ENCODE results near the gene SPINK4. TPM values are rescaled to one million over a fixed set of nuclear protein-coding genes. Genes with fewer than 3 reads are reported as not detected.

Gene SPINK4
- total RNA-seq, 2 experiments from 2014 or later = not detected

DNA sequence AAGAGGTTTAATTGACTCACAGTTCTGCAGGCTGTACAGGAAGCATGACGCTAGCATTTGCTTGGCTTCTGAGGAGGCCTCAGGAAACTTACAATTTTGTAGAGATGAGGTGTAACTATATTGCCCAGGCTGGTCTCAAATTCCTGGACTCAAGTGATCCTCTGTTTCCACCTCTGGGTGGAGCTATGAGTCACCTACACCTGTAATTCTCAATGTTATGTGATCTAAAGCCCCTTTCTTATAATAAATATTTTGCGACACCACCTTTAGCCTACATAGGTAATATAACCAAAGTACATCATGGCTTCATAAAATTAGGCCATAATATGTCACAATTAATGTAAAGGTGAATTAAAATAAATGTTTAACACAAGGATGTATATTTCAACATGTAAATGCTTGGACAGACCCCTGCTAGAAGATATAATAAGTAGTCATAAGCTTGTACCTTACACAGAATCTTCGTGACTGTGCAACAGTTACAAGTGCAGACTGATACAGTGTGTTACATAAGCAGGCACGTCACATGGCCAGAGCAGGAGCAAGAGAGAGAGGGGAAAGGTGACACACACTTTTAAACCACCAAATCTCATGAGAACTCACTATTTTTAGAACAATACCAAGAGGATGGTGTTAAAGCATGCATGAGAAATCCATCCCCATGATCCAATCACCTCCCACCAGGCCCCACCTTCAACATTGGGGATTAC lies 29.8 kb upstream of the SPINK4 start:
- H3K27ac ChIP-seq (ENCODE audit: low read depth in 1 of 2, low read length in 2 of 2) = no peak overlapping the region
- H3K9me3 ChIP-seq (ENCODE audit: control insufficient read depth in 1 of 2, insufficient read depth in 1 of 2, low read length in 2 of 2) = no peaks in the 10 kb centered on the region
- Mint-ChIP-seq H3K36me3 (ENCODE audit: low read depth) (no peaks in the 10 kb centered on the region), H3K9me3 (no peaks in the 10 kb centered on the region), H3K4me1 (ENCODE audit: low read depth) (no peaks in the 10 kb centered on the region), H3K27ac (no peak overlapping the region), H3K4me3 (no peak overlapping the region), H3K27me3 (no peaks in the 10 kb centered on the region)
- no peaks in the 10 kb centered on the region for H3K4me1 ChIP-seq (ENCODE audit: insufficient read depth, low read length)
- ChIA-PET POLR2A (no interaction called here), CTCF (no interaction called here)
- TF ChIP-seq, protein P1, sequence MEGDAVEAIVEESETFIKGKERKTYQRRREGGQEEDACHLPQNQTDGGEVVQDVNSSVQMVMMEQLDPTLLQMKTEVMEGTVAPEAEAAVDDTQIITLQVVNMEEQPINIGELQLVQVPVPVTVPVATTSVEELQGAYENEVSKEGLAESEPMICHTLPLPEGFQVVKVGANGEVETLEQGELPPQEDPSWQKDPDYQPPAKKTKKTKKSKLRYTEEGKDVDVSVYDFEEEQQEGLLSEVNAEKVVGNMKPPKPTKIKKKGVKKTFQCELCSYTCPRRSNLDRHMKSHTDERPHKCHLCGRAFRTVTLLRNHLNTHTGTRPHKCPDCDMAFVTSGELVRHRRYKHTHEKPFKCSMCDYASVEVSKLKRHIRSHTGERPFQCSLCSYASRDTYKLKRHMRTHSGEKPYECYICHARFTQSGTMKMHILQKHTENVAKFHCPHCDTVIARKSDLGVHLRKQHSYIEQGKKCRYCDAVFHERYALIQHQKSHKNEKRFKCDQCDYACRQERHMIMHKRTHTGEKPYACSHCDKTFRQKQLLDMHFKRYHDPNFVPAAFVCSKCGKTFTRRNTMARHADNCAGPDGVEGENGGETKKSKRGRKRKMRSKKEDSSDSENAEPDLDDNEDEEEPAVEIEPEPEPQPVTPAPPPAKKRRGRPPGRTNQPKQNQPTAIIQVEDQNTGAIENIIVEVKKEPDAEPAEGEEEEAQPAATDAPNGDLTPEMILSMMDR (IDR thresholded peaks at IDR 0.05) = no peak
- H3K27me3 ChIP-seq (ENCODE audit: control insufficient read depth in 1 of 2, insufficient read depth in 2 of 2, low read length in 2 of 2) = no peaks in the 10 kb centered on the region
- intact Hi-C loops (cut with DNase I, micrococcal nuclease) = no loop called here
- H3K4me3 ChIP-seq (ENCODE audit: low read length) = no peak overlapping the region
- no peaks in the 10 kb centered on the region for H3K36me3 ChIP-seq (ENCODE audit: insufficient read depth, low read length)
- ATAC-seq (ENCODE audit: poor library complexity) (no peak), DNase-seq (no peak)

DNA sequence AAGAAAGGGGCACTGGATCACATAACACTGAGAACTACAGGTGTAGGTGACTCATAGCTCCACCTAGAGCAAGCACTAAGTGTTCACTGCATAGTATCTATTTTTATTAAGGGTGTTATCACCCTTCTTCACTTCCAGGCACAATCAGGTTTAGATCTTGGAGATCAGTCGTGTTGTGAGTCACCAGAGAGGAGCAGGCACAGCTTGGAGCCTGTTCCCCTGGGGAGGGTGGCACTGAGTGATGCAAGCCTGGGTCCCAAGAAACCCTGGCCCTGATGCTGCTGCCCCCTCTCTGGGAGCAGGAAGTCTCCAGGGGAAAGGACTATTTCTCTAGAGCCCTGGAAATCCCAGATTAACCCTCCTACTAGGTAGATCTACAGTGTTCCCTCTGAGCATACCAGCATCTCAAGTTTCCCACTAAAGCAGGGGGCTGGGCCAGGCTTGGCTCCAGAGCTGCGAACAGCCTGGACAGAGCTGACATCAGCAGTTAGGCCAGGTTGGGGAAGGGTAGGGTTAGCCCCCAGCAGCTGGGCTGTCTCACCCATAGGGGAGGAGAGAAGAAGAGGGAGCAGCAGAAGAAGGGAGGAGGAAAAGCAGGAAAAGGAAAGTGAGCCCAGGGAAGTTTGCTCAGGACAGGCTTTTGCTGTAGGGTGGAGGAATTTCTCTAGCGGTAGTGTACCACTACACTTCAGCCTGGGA lies 28.1 kb upstream of the SPINK4 start:
- Histone ChIP-seq H3K36me3 (ENCODE audit: insufficient read depth, low read length) (no peaks in the 10 kb centered on the region), H3K27me3 (ENCODE audit: control insufficient read depth in 1 of 2, insufficient read depth in 2 of 2, low read length in 2 of 2) (no peaks in the 10 kb centered on the region), H3K4me1 (ENCODE audit: insufficient read depth, low read length) (no peaks in the 10 kb centered on the region), H3K27ac (ENCODE audit: low read depth in 1 of 2, low read length in 2 of 2) (no peak overlapping the region), H3K9me3 (ENCODE audit: control insufficient read depth in 1 of 2, insufficient read depth in 1 of 2, low read length in 2 of 2) (no peaks in the 10 kb centered on the region), H3K4me3 (ENCODE audit: low read length) (no peak overlapping the region)
- no peak for DNase-seq
- H3K27me3 Mint-ChIP-seq = no peaks in the 10 kb centered on the region
- H3K36me3 Mint-ChIP-seq (ENCODE audit: low read depth) = no peaks in the 10 kb centered on the region
- no peaks in the 10 kb centered on the region for H3K4me1 Mint-ChIP-seq (ENCODE audit: low read depth)
- intact Hi-C loops (cut with DNase I, micrococcal nuclease) = no loop called here
- no peak overlapping the region for H3K27ac Mint-ChIP-seq
- H3K9me3 Mint-ChIP-seq = no peaks in the 10 kb centered on the region
- no peak overlapping the region for H3K4me3 Mint-ChIP-seq
- no peak for ATAC-seq (ENCODE audit: poor library complexity)
- ChIA-PET CTCF (no interaction called here), POLR2A (no interaction called here)
- TF ChIP-seq, protein P1 (IDR thresholded peaks at IDR 0.05) = no peak

DNA sequence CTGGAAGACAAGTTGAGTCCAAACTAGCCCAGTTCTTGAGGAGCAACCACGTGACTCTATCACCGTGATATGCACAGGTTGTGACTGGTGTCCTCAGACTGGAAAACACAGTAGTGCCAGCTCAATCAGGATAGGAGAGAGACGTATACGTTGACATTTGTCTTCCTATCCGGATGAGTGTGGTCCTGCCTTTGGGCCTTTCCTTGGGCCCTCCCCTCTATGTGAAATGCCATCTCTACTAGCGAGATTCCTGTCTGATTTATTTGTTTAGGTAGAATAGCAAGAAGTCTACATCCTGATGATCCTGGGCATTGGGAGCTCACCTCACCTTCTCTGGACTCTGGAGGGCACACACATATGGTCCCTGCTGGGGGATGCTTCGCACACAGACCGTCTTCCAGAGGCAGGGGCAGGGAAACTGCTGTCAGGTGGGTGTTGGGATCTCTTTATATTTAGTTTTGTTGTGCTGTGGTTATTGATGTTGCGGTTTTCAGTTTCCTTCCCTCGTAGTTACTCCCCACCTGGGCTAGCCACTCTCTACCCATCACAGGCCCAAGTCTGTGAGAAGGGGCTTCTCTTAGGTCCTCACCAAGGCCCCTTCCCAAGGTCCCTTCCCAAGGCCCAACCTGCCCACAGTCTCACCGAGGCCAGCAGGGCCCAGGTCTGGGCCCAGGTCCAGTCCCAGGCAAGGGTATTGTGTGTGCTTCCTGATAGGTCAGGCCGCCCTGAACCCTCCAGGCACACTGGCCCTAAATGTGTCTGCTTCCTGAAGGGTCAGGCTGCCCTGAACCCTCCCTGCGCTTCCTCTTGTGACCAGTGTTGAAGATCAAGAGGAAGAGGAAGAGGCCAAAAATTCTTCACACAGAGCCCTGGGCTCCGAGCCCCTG lies 19.0 kb upstream of the SPINK4 start:
- intact Hi-C loops (cut with DNase I, micrococcal nuclease) = loop anchor here in 1 of 2 experiments (10.0 kb wide), 1 partner anchor 636 kb away; no protein-coding TSS in a partner anchor
- DNase-seq = no peak
- Histone ChIP-seq H3K36me3 (ENCODE audit: insufficient read depth, low read length) (no peaks in the 10 kb centered on the region), H3K27me3 (ENCODE audit: control insufficient read depth in 1 of 2, insufficient read depth in 2 of 2, low read length in 2 of 2) (no peaks in the 10 kb centered on the region), H3K9me3 (ENCODE audit: control insufficient read depth in 1 of 2, insufficient read depth in 1 of 2, low read length in 2 of 2) (no peaks in the 10 kb centered on the region), H3K4me1 (ENCODE audit: insufficient read depth, low read length) (peaks cover 10% of the 10 kb centered on the region), H3K4me3 (ENCODE audit: low read length) (no peak overlapping the region), H3K27ac (ENCODE audit: low read depth in 1 of 2, low read length in 2 of 2) (no peak overlapping the region)
- peaks cover 8% of the 10 kb centered on the region for H3K4me1 Mint-ChIP-seq (ENCODE audit: low read depth)
- no peaks in the 10 kb centered on the region for H3K9me3 Mint-ChIP-seq
- no peaks in the 10 kb centered on the region for H3K27me3 Mint-ChIP-seq
- ATAC-seq (ENCODE audit: poor library complexity) = no peak
- H3K36me3 Mint-ChIP-seq (ENCODE audit: low read depth) = no peaks in the 10 kb centered on the region
- TF ChIP-seq, protein P1 (IDR thresholded peaks at IDR 0.05) = no peak
- CTCF ChIA-PET = no interaction called here
- no peak overlapping the region for H3K4me3 Mint-ChIP-seq
- POLR2A ChIA-PET = no interaction called here
- no peak overlapping the region for H3K27ac Mint-ChIP-seq

All from CD4-positive, alpha-beta T cell (primary cell).